Stimulated activated CD4-positive, alpha-beta T cell treated with anti-CD3 and anti-CD28 coated beads, Interleukin-1b, Interleukin-23, amount 100 ng/mL, for 4 hours (primary cell): Measurements from ENCODE around the gene YWHAG.
"Not testable (repeated sequence)": the region's sequence is repeated elsewhere in the genome, so short reads cannot be mapped to it uniquely, and the experiment has no call there.

ENCODE experiments used
- DNase-seq, 2 donors: peaks; one replicate each; pipeline ENCODE4 v3.0.0-alpha.2; 2020; ENCODE audit warnings: low read depth in 2 of 2

Gene YWHAG

DNA sequence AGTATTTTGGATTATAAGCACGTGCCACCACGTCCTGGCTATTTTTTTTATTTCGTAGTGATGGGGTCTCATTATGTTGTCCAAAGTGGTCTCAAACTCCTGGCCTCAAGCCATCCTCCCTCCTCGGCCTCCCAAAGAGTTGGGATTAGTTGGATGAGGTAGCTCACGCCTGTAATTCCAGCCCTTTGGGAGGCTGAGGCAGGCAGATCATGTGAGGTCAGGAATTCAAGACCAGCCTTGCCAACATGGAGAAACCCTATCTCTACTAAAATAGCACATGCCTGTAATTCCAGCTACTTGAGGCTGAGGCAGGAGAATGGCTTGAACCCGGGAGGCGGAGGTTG lies 21.8 kb upstream of the YWHAG start:
- no peak for DNase-seq

DNA sequence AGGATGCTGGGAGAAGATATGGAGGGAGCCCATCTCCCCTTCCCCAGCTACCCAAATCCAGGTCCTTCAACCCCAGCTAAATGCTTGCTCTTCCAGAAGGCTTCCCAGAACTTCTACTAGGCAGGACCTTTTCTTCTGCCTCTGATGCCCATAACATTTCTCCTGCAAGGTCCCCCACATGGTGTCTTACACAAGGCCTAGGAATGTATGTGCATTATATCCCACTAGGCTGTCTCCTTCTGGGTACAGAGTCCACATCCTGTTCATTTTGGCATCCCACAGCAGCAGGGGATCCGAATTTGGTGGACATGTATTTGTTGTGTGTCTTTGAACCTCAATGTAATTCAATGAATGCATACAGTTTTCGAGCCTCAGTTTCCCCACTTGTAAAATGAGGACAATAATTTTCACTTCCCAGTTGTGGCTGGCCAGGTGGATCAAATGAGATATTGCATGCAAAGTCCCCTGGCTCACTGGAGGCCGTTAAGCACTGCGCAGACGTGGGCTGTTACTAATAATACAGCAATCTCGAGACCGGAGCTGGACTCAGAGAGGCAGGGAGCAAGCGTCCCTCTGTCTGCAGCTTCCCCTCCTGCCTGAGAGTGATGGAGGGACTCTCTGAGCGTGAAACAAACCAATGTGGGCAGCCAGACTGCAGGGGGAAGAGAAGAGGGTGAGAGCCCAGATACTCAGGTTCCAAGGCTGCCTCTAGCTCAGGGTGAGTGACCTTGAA lies 18.6 kb upstream of the YWHAG start:
- DNase-seq: no peak

DNA sequence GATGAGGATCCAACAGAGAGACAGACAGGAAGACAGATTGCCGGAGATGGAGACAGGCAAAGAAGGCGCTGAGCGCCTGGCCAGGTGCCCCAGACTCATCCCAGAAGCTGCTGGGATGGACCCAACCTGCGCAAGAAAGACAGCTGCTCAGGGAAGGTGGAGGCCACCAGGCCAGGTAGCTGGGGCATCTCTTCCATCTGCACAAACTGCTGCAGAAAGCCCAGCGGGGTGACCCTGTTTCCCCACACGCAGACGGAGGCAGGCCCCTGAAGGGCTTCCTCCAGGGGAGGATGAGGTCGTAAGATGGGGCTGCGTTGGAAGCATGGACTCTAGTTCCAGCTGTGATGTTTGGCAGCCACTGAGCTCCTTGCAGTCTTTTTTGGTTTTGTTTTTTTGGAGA lies 16.5 kb upstream of the YWHAG start:
- DNase-seq: no peak

DNA sequence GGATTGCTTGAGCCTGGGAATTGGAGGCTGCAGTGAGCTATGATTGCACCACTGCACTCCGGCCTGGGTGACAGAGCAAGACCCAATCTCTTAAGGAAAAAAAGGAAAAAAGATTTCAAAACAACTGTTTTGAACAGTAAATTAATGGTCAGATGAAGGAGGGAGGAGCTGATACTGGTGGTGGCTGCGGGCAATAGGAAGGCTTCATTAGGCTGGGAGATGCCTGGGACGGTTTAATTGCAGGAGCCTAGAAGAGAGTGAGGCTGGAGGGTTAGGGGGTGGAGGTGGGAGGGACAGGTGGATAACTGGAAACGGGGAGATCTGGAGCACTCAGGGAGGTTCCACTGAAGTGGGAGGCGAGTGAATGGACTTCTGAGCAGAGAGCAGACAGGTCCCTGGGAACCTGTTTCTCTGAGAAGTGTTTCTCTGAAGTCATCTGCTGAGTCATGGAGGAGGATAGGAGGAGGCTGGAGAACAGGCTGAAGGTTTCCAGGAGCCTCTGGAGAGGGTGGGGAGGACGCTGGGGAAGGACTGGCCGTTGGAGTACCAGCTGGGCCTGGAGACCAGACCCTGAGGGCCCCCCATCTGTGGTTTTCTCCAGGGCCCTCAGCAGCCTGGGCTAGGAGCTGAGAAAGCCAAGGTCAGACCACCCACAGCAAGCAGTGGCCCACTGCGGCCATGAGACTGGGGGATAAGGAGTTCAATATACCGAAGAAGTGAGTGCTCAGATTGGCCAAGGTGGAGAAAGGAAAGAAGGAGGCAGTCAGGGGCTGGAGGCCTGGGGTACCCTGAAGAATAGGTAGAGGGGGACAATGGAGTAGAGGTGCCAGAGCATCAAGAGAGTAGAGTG lies 14.4 kb upstream of the YWHAG start:
- DNase-seq: no peak

DNA sequence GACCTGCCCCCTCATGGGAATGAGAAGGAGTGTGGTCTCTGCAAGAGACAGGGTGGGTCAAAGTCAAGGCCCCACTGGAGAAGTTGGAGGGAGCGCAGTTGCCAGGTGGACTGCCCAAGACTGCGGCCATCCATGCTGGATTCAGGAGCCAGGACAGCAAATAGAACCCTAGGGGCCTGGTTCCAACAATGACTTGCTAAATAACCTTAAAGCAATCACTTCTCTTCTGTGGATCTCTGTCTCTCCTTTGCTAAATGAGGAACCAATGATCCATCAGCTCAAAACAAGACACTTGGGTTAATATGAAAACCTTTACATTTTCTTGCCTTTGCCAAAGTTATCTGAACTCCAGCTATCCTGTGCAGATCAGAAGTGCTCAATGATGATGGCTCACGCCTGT lies 12.6 kb upstream of the YWHAG start:
- DNase-seq: no peak

DNA sequence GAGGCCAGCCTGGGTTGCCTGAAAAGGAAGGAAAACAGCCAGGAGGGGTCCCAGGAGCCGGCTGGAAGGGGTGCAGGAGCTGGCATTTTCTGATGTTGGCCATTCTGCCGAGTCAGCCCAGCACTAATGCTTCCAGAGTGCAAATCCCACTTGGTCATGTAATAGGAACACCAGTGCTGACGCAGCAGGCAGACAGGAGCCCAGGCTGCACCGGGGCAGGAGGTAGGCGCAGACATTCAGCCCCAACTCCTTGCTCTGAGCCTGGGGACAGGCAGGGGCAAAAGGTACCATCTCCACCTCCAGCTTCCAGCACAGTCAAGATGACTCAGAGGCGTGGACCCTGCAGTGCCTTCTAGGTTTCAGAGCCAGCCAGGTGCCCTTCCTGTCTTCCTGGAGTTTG lies 10.2 kb upstream of the YWHAG start:
- no peak for DNase-seq

DNA sequence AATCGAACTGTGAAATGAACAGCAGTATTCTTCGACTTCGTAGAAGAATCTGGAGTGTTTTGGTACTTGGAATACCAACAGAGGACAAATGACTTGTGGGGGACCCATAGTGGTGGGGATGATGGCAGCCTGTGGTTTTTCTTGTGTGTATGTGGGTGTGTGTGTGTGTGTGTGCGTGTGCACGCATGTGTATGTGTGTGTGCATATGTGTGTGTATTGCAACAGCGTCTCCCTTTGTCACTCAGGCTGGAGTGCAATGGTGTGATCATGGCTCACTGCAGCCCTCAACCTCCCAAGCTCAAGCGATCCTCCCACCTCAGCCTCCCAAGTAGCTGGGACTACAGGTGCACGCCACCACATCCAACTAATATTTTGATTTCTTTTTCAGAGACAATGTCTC lies 9.4 kb upstream of the YWHAG start:
- no peak for DNase-seq

DNA sequence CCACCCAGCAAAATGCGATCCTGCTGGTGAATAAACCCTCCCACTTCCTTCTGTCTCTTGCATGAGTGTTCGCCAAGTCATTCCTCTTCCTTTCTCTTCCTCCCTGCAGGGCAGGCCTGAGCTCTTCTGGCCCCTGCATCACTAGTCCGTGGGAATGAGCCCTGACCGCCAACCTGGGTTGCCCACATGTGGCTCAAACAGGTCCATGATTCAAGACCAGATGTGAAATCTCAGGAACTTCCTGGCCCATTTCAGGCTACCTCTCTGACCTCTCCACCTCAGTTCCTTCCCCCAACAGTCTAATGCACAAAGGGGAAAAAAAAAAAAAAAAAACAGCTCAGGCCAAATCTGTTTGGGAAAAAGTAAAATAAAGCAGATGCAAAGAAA lies 5.4 kb upstream of the YWHAG start:
- DNase-seq: no peak

DNA sequence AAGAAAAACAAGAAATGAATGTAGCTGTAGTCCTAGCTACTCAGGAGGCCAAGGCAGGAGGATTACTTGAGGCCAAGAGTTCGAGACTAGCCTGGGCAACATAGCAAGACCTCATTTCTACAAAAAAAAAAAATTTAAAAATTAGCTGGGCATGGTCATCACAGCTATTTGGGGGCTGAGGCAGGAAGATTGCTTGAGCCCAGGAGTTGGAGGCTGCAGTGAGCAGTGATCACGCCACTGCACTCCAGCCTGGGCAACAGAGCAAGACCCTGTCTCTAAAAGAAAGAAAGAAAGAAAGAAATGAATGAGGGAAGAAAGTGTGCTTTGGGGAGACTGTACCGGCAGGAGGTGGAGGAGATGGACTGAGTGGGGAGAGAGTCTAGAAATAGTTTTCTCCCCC lies 5.0 kb upstream of the YWHAG start:
- not testable (repeated sequence) for DNase-seq

DNA sequence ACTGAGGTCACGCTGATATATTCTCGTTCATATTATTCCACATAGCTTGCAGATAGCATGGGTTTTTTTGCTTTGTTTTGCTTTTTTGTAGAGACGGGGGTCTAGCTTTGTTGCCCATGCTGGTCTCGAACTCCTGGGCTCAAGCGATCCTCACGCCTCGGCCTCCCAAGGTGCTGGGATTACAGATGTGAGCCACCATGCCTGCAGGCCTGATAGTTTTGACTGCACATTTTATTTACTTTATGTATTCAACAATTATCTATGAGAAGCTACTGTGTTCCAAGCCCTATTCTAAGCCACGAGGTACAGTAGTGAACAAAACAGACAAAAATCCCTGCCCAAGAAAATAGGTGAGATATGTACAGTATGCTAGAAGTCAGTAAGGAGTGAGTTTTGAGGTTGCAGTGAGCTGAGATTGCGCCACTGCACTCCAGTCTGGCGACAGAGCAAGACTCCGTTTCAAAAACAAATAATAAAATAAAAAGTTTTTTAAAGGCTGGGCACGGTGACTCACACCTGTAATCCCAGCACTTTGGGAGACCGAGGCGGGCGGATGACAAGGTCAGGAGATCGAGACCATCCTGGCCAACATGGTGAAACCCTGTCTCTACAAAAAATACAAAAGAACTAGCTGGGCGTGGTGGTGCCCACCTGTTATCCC lies 1.3 kb upstream of the YWHAG start:
- no peak for DNase-seq

DNA sequence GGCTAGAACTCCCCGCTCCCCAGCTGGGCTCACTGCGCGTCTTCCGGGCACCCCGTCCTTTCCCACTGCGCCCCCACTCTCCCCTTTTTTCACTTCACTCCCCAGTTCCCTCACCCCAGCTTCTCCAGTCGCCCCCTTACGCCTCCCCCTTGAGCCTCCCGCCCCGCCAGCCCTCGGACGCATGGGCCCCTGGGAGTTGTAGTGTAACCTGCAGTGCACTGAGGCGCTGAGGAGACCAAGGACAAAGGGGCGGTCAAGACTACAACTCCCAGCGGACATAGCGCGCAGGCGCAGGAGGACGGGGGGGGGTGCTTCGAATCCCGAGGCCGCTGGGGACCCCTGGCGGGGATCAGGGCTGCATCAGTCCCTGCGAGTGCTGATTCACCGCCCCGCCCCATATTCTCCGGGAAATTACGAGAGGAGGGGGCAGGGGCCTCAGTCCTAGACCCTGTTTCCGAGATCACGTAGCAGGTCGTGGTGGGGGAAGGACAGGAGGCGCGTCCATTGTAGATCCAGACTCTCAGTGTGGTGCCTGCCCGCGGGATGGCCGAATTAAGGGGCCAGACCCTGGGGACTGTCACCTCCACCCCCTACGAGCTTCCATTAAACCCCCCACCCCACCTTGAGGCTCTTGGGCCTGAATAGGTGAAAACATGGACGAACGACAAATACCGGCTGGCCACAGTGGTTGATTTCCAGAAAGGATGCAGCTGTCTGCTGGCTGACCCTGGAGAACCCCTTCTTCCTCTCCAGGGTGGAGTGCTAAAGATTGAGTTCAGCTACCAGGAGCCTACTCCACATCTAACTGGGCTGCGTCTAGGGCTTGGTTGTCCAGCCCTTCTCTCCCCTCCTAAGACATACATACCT lies 553 bp upstream of the YWHAG start:
- peak; percentile 86 to 93 for DNase-seq

DNA sequence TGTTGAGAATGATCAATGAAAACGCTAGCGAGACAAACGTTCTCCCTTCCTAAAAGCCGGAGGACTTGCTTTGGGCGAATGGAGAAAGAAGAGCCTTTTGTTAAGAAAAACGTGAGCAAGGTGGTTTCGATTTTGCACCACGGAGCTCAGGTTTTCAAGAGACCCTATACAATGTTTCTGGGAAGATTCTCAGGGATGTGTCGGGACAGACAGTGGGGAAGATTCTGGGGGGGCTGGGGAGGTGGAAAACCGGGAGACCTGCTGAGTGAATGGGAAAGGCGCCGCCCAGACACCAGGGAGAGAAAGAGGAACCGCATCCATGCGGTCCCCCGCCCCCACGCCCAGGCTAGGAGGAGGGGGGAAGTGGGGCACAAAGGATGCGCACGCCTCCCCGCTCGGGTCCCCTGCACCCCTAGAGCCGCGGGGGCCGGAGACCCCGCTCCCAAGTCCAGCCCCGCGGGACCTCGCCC lies 745 bp downstream of the YWHAG start:
- DNase-seq: peak; percentile 28 to 56

DNA sequence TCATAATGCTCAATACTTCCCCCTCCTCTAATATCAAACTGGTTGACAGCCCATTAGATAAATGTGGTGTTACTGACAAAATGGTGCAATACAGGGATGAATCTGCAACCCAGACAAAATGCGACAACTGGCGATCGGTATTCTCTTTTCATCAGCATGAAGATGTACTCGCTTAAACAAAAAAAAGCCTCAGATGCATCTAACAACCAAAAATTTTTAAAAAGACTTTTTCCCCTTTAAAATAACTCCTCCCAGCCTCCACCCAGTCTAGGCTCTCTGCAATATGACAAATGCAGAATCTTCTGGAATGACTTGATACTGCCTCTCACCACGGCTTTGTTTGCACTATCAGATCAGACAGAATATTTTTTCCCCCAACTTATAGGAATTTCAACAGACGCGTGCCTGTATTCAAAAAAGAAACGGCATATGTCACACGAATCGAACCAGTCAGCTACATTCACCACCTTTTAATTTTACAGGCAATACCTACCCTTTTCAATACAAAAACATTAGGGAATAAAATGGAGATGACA lies 1.2 kb downstream of the YWHAG start:
- no peak for DNase-seq

DNA sequence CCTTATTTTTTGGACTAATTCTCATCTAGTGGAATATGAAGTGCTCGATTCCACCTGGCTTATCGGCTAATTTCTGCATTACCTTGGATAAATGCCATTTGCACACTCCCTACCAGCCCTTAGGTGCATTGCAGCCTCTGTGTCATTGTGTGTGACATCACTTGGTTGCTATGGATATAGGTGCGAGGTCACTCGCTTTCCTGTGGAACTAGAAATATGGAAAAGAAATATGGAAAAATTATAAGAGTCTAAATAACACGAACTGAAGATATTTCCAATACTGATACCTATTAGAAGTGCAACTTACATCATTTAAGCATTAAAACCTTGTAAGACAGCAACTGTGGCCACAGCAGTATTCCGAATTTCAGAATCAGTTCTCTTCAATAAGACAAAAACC lies 2.0 kb downstream of the YWHAG start:
- DNase-seq: no peak

DNA sequence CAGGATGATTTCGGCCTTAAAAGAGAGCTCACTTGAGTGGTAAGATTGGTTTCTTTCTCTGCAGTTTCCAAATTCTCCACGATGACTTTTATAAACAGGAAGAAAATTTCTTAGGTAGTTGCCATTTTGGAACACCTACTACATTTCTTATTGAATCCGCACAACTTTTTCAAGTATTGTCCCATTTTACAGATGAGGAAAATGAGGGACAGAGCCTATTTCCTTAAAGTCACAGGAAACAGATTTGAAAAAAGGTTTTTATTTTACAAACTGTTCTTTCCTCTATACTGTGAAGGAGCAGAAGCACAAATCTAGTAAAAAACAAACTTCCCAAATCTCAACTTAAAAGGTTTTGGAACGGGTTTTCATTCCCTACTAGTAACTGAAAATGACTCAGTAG lies 2.7 kb downstream of the YWHAG start:
- no peak for DNase-seq

DNA sequence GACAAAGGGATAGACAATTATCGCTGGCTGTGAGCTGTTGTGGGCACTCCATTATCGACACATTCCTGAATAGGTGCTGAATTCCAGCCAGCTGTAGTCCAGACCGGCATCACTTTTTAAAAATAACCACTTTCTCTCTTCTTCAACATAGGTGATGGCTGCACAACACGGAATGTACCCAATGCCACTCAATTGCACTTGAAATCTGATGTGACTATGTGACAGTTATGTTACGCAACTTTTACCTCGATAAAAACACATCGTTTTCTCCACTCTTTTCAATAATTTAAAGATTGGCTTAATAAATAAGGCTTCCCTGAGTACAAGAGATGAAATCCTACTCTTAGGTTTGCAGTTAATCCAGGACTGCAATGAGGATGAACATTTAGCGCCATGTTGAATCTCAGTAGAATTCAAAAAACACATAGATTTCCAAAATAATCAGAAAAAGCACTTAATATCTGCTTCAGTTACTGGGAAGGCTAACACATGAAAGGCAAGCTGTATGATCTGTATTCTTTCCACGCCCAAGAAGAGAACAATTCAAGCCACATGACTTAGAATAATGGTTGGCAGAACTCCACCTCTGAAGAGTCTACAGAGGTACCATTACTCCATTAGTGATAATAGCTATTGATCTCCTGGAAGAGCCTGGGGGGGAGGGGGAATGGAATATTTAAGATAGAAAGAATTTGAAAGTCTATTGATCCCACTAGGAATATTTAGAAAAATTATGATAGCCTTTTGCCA lies 3.6 kb downstream of the YWHAG start:
- DNase-seq: no peak

DNA sequence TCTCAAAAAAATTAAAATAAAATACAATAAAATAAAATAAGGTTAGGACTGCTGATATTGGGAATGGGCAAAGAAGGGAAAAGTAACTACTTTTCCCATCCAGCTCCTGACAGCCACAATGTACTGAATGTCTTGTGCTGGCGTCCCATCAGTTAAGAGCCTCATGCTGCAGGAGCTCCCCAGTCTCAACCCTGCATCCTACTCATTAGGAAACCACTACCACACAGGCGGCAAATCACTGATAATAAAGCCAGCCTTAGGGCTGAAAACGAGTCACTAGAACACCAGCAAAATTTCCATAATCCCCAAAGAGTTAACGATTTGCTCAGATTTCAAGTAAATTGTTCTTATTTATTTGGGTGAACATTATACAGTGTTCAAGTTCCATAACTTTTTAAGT lies 4.3 kb downstream of the YWHAG start:
- DNase-seq: no peak

DNA sequence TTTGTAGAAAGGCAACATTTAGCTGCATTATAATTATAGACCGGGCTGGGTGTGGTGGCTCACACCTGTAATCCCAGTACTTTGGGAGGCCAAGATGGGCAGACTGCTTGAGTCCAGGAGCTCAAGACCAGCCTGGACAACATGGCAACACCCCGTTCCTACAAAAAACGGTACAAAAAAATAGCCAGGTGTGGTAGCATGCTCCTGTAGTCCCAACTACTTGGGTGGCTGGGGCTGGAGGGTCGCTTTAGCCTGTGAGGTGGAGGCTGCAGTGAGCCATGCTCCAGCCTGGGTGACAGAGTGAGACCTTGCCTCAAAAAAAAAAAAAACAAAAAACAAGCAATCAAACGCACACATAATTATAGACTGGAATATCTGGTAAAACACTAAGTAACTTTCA lies 5.0 kb downstream of the YWHAG start:
- DNase-seq: no peak

DNA sequence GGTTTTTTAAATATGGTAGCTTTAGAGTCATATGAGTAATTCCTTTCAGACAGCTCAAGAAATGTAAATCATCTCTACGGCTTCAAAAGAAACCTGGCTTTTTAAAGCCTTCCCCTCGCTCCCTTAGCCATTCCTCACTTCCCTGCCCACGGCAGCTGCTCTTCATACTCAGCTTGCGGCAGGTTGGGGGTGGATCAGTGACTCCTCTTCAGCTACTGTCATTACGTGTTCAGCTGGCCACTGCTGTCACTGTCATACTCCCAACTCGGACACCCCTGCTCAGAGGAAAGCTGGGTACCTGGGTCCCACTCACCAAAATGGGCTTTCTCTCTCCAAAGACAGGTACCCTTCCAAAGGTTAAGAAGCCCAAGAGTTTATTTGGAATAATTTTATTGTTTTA lies 6.6 kb downstream of the YWHAG start:
- no peak for DNase-seq

DNA sequence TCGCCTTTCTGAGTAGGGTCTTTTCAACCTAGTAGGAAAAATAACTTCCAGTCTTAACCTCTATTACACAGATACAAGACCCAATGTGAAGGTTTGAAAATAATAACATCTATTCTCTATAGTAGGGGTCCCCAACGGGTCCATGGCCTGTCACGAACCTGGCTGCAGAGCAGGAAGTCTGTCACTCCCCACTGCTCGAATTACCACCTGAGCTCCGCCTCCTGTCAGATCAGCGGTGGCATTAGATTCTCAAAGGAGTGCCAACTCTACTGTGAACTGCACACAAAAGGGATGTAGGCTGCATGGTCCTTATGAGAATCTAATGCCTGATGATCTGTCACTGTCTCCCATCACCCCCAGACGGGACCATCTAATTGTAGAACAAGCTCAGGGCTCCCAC lies 7.4 kb downstream of the YWHAG start:
- no peak for DNase-seq

DNA sequence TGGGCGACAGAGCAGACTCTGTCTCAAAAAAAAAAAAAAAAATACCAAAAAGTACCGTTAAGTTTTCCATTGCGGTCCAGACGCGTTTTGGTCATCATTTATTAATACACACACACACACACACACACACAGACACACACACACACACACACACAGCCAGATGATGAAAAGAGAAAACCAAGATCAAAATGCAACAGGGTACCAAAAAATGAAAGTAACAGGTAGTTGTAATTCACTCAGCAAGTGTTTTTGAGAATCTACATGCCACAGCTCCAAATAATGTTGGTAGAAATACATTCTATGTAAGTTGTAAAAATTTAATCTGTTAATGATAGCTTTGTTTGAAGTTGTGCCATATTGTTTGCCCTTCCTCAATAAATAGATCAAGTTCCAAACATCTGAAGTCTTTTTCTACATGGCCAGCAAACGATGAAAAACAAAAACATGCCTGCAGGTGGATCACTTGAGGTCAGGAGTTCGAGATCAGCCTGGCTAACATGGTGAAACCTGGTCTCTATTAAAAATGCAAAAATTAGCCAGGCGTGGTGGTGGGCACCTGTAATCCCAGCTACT lies 9.4 kb downstream of the YWHAG start:
- no peak for DNase-seq
